ENCODE data around the gene CFAP45. TPM values are rescaled to one million over a fixed set of nuclear protein-coding genes. Genes with fewer than 3 reads are reported as not detected.

Gene CFAP45
- total RNA-seq, 4 donors from 2014 or later: 0.17 to 0.32 TPM; not detected in 2

DNA sequence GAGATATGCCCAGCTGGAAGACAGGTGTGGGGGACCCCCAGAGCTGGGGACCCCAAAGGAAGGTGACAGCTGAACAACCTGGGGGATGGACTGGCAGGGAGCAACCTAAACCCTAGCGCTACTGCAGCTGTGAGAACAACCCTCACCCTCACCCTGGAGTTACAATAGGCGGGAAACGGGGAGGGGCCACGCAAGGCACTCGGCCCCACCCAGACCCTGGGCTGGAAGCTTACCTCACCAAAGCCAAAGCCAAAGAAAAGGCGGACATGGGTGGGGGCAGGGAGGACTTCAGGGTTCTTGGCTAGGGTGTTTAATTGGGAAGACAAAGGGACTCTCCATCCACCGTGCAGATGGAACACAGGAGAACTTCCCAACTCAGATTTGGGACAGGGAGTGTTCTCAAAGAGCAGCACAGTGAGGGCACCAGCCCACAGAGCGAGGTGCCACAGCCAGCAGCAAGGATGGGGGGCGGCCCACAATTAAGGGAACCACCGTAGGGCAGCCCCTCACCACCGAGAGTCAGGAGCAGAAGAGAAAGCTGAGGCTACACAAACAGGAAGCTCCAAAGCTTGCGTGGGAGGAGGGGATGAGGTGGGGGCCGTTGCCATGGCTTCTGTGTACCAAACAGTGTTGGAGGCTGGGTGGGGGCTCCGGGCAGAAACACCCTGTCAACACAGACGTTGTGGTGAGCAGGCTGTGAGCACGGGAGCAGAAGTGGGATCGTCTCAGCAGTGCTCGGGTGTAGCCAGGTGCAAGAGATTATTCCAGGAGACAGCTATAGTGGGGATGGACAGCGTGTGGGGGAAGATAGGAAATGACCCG is 23.4 kb upstream of the CFAP45 start:
- WGBS: 12% methylated on average over 20 of the region's 20 CpGs
- intact Hi-C loops (cut with DNase I): loop anchor here (2.0 kb wide), 1 partner anchor 69 kb away; no protein-coding TSS in a partner anchor
- peak; percentile 96 for DNase-seq (ENCODE audit: extremely low spot score)
- peak overlapping the region; percentile 89 to 97 (median 92) for H3K27ac ChIP-seq (replicated peaks in 1 of 4)
- no peaks in the 10 kb centered on the region for H3K27me3 ChIP-seq
- no peaks in the 10 kb centered on the region for H3K9me3 ChIP-seq
- peaks cover 40 to 68% (median 66%) of the 10 kb centered on the region in 4 donors for H3K4me1 ChIP-seq
- H3K4me3 ChIP-seq: peak overlapping the region; percentile 79 to 95 (median 88)
- peaks cover 22 to 32% (median 26%) of the 10 kb centered on the region in 4 donors for H3K36me3 ChIP-seq
- TF ChIP-seq POLR2AphosphoS5 (IDR thresholded peaks at IDR 0.05) (peak; percentile 81 to 87), POLR2A (IDR thresholded peaks at IDR 0.05; ENCODE audit: low read depth) (no peak), EP300 (IDR thresholded peaks at IDR 0.05) (peak; percentile 22)
- TF ChIP-seq, protein P1, sequence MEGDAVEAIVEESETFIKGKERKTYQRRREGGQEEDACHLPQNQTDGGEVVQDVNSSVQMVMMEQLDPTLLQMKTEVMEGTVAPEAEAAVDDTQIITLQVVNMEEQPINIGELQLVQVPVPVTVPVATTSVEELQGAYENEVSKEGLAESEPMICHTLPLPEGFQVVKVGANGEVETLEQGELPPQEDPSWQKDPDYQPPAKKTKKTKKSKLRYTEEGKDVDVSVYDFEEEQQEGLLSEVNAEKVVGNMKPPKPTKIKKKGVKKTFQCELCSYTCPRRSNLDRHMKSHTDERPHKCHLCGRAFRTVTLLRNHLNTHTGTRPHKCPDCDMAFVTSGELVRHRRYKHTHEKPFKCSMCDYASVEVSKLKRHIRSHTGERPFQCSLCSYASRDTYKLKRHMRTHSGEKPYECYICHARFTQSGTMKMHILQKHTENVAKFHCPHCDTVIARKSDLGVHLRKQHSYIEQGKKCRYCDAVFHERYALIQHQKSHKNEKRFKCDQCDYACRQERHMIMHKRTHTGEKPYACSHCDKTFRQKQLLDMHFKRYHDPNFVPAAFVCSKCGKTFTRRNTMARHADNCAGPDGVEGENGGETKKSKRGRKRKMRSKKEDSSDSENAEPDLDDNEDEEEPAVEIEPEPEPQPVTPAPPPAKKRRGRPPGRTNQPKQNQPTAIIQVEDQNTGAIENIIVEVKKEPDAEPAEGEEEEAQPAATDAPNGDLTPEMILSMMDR (IDR thresholded peaks at IDR 0.05): no peak

DNA sequence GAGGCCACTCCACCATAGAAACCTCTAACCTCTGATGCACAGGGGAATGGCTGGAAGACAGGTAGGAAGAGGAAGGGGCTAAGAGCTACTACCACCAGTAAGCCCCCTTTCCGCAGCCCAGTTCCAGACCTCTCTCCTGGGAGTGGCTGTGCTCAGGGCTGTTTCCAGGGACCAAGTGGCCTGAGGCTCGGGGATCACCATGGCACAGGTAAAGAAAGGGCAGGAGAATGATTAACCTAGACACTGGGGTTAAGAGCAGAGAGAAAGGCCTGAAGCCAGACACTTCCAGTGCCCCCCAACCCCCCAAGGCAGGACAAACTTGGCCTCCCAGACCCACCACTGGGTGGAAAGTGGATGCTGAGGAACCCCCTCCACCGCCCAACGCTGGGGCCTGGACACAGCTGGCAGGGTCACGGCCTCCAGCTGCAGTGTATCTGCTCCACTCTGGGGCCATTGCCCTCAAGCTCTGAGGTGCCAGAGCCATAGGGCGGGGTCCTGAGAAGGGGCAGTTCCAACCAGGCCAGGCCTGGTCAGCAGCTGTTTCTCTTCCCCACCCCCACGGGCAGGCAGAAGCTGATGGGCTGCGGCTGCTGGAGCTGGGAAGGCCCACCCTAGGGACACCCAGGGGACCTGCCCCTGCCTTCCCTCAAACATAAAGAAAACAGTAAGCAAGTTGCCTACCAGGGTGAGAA is 22.7 kb upstream of the CFAP45 start:
- peaks cover 30 to 40% (median 34%) of the 10 kb centered on the region in 4 donors for H3K36me3 ChIP-seq

DNA sequence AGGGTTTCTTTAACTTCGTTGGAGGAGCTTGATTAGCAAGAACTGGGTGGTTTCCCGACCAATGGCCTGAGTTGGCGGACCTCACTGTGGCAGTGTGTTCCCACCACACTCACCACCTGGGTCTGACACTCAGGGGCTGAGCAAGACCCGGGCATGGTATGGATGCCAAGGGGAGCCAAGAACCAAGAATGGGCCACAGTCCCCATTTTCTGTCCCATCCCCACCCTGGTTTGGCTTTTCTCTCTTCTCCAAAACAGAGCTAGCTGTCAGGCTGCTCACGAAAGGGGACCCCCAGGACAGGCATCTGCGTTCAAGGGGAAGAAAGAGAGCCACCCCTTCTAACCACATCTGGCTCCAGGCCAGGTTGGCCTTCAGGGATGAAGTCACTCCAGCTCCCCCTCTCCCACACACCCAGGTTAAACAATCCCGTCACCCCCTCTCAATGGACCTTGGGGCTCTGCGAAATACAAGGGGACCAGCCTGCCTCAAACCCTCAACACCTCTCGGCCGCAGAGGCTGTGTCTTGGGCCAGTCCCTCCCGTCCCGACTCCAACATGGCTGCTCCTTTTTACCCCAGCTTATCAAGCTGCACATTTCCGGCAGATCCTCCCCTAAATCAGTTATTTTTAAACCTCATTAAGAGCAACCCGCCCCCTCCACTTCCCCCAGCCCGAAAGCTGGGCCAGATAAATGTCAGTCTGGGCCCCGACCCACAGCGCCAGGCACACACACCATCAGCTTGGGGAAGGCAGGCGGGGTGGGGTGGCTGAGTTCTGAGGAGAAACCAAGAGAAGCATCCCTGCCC is 21.9 kb upstream of the CFAP45 start:
- 42% methylated on average over 17 of the region's 18 CpGs for whole genome bisulfite sequencing
- intact Hi-C loops (cut with DNase I): no loop called here
- TF ChIP-seq EP300 (IDR thresholded peaks at IDR 0.05) (no peak), POLR2AphosphoS5 (IDR thresholded peaks at IDR 0.05) (no peak), POLR2A (IDR thresholded peaks at IDR 0.05; ENCODE audit: low read depth) (no peak)
- TF ChIP-seq, protein P1 (IDR thresholded peaks at IDR 0.05): no peak
- peaks cover 31 to 45% (median 39%) of the 10 kb centered on the region in 4 donors for H3K36me3 ChIP-seq
- H3K27me3 ChIP-seq: no peaks in the 10 kb centered on the region
- DNase-seq (ENCODE audit: extremely low spot score): no peak
- H3K27ac ChIP-seq (replicated peaks in 1 of 4): peak overlapping the region; percentile 89 to 97 (median 92)
- H3K4me1 ChIP-seq: peaks cover 55 to 81% (median 77%) of the 10 kb centered on the region in 4 donors
- peak overlapping the region; percentile 79 to 95 (median 88) for H3K4me3 ChIP-seq
- no peaks in the 10 kb centered on the region for H3K9me3 ChIP-seq

More for the DNA sequence above, 22.7 kb upstream of the CFAP45 start:
- H3K9me3 ChIP-seq: no peaks in the 10 kb centered on the region
- H3K27ac ChIP-seq (replicated peaks in 1 of 4): peak overlapping the region; percentile 89 to 97 (median 92)
- H3K4me1 ChIP-seq: peaks cover 48 to 76% (median 74%) of the 10 kb centered on the region in 4 donors
- no peak for DNase-seq (ENCODE audit: extremely low spot score)
- H3K4me3 ChIP-seq: peak overlapping the region; percentile 79 to 95 (median 88)
- intact Hi-C loops (cut with DNase I): no loop called here
- 25% methylated on average over 6 of the region's 8 CpGs for WGBS
- no peak for TF ChIP-seq POLR2A (IDR thresholded peaks at IDR 0.05; ENCODE audit: low read depth)
- TF ChIP-seq EP300 (IDR thresholded peaks at IDR 0.05): no peak
- TF ChIP-seq POLR2AphosphoS5 (IDR thresholded peaks at IDR 0.05): no peak
- TF ChIP-seq, protein P1 (IDR thresholded peaks at IDR 0.05): no peak
- H3K27me3 ChIP-seq: no peaks in the 10 kb centered on the region

DNA sequence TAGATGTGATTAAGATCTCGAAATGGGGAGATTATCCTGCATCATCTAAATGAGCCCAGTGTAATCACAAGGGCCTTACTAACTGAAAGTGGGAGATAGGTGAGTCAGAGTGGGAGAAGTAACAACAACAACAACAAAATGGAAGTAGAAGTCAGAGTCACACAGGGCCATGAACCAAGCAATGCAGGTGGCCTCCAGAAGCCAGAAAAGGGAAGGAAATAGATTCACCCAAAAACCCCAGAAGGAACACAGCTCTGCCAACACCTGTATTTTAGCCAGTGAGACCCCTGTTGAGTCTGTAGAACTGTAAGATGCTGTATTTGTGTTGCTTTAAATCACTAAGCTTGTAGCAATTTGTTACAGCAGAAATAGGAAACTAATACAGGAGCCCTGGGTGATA is 21.3 kb upstream of the CFAP45 start:
- no peaks in the 10 kb centered on the region for H3K9me3 ChIP-seq
- DNase-seq (ENCODE audit: extremely low spot score): no peak
- intact Hi-C loops (cut with DNase I): no loop called here
- WGBS: 74% methylated on average over 1 of the region's 1 CpG
- peak overlapping the region; percentile 89 to 97 (median 92) for H3K27ac ChIP-seq (replicated peaks in 1 of 4)
- TF ChIP-seq EP300 (IDR thresholded peaks at IDR 0.05) (no peak), POLR2AphosphoS5 (IDR thresholded peaks at IDR 0.05) (no peak), POLR2A (IDR thresholded peaks at IDR 0.05; ENCODE audit: low read depth) (no peak)
- TF ChIP-seq, protein P1 (IDR thresholded peaks at IDR 0.05): no peak
- peaks cover 31 to 45% (median 42%) of the 10 kb centered on the region in 4 donors for H3K36me3 ChIP-seq
- peak overlapping the region; percentile 79 to 95 (median 88) for H3K4me3 ChIP-seq
- H3K27me3 ChIP-seq: no peaks in the 10 kb centered on the region
- peaks cover 59 to 85% (median 80%) of the 10 kb centered on the region in 4 donors for H3K4me1 ChIP-seq
